Astrocyte of the hippocampus (primary cell): ENCODE data around the gene LRRC8C.

Experiments
- DNase-seq: peaks from one replicate; pipeline ENCODE4 v3.0.0; 2011; ENCODE audit warnings: low read depth, low spot score

The LRRC8C gene

DNA sequence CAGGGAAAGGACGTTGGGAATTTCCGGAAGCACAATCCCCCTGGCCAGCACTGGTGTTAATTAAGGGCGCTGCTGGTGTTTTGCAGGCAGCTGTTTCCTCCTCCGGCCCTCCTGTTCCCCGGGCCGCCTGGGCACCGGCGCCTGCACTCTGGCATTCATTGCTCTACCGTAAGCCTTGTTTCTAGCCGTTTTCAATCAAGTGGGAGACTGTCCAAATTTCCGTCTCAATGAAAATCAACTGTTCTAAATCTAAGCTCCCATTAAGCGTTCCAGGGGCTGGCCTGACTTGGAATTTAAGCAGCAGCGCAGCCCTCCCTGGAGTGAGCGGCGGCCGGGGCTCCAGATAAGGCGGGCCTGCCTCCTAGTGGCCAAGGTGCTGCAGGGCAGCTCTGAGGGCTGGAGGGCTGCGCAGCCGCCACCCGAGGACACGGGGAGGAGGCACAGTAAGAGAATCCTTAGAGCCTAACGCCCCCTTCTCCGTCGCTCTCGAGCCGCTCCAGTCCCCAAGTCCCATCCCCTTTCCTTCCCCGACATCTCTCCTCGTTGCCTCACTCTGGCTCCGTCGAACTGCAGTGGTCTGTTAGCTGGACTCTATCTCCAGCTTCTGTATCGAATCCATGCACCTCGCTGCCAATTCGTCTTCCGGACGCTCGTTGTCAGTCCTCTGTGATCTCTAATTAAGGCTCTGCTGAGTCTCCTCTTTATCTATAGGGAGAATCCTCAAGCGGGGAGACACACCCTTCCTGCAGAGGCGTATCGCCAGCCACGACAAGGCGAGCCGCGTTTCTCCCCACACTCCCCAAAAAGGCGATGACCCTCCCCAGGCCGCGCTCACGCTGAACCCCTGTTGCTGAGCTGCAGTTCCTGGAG, 130.1 kb downstream of the LRRC8C start:
- DNase-seq = peak; percentile 94

DNA sequence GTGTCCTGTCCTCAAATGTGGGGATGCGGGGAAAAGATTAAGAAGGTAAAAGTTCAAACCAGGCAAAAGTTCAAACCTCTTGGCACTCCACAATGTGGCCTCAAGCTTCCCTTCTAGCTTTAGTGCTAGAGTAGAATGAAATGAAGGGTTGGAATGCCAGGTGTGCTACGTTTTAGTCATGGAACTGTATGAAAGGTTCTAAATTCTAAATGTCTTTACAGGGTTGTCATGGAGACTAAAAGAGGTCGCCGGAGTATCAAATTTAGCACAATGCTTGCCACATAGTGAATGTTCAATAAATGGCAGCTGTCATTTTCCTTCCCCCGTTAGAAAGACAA, 130.7 kb downstream of the LRRC8C start:
- DNase-seq = peak; percentile 8

DNA sequence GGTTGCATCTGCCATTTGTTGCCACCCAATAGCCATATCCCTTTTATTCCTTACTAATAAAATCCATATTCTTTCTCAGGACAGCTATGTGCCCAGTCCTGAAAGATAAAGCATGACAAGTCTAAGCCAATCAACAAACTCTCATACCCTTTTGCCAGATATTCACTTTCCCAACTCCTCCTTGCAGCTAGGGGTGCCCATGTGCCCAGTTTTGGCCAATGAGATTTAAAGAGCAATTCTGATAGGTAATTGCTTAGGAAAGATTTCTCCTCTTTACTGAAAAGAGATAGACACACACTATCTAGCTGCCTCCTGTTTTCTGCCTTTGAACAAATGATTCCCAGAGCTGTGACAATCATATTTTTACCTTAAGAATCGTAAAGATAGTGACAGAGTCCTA, 132.9 kb downstream of the LRRC8C start:
- DNase-seq = no peak

DNA sequence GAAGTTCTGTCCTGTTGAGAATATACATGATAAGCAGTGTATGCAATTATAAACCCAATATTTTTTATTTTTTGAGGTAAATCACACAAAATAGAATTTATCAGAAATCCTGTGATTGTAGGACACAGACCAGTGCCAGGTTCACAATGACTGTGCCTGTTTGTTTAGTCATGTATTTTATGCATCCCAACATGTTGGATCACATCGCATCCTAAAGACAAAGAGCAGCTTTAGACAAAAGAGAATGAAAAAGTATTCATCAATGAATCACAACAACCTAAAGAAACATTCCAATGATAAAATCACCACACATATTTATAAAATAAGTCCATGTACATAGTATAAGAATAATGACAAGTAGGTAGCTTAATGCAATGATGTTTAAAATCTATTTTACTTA, 134.7 kb downstream of the LRRC8C start:
- DNase-seq = no peak
